DND-41 (cell line): ENCODE data around the gene ARHGAP9.
"Not testable (repeated sequence)": the region's sequence is repeated elsewhere in the genome, so short reads cannot be mapped to it uniquely, and the experiment has no call there.

Experiments
- EZH2 ChIP-seq: IDR thresholded peaks from 3 replicates; pipeline ENCODE4 v1.6.1; 2012; ENCODE audit warnings: borderline replicate concordance, low read depth, mild to moderate bottlenecking, moderate library complexity, low read length, inconsistent platforms; ENCODE audit not compliant: severe bottlenecking
- TF ChIP-seq, protein P1 (sequence below): IDR thresholded peaks from 2 replicates; pipeline ENCODE4 v1.5.1; 2012; ENCODE audit warnings: borderline replicate concordance, low read length, moderate library complexity, mild to moderate bottlenecking; ENCODE audit not compliant: poor library complexity, severe bottlenecking; ENCODE audit errors: extremely low read depth

DNA sequence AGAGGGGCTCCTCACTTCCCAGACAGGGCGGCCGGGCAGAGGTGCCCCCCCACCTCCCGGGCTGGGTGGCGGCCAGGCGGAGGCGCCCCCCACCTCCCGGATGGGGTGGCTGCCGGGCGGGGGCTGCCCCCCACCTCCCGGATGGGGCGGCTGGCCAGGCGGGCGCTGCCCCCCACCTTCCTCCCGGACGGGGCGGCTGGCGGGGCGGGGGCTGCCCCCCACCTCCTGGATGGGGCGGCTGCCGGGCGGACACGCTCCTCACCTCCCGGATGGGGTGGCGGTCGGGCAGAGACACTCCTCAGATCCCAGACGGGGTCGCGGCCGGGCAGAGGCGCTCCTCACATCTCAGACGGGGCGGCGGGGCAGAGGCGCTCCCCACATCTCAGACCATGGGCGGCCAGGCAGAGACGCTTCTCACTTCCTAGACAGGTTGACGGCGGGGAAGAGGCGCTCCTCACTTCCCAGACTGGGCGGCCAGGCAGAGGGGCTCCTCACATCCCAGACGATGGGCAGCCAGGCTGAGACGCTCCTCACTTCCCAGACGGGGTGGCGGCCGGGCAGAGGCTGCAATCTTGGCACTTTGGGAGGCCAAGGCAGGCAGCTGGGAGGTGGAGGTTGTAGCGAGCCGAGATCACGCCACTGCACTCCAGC, 15.5 kb upstream of the ARHGAP9 start:
- TF ChIP-seq EZH2: not testable (repeated sequence)
- TF ChIP-seq, protein P1, sequence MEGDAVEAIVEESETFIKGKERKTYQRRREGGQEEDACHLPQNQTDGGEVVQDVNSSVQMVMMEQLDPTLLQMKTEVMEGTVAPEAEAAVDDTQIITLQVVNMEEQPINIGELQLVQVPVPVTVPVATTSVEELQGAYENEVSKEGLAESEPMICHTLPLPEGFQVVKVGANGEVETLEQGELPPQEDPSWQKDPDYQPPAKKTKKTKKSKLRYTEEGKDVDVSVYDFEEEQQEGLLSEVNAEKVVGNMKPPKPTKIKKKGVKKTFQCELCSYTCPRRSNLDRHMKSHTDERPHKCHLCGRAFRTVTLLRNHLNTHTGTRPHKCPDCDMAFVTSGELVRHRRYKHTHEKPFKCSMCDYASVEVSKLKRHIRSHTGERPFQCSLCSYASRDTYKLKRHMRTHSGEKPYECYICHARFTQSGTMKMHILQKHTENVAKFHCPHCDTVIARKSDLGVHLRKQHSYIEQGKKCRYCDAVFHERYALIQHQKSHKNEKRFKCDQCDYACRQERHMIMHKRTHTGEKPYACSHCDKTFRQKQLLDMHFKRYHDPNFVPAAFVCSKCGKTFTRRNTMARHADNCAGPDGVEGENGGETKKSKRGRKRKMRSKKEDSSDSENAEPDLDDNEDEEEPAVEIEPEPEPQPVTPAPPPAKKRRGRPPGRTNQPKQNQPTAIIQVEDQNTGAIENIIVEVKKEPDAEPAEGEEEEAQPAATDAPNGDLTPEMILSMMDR: not testable (repeated sequence)
